ENCODE data around the gene BUD31.

DNA sequence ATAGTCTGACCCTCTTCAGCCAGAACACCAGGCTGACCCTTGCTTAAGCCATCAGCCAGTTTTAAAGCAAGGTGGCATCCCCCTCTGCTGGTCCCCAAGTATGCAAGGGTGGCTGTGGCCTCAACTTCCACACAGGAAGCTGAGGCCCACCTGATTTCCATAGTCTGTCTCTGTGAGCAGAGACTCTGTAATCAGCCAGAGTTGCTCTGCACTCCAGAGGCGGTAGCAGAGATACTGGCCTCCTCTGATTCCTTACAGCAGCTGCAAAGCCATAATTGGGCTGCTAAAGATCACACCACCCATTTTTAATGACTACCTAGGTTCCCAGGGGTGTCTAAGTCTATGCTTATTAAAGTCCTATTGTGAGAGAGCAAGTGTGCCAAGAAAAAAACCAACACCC lies 2.2 kb upstream of the BUD31 start:
- TF ChIP-seq ZNF384 (IDR thresholded peaks at IDR 0.05) (no peak), BHLHE40 (IDR thresholded peaks at IDR 0.05; ENCODE audit: borderline replicate concordance) (no peak), SUZ12 (IDR thresholded peaks at IDR 0.05) (no peak), FOXM1 (IDR thresholded peaks at IDR 0.05; ENCODE audit: borderline replicate concordance) (no peak), FOXA1 (IDR thresholded peaks at IDR 0.05) (no peak)
